ENCODE measurements around the gene LRRC25. TPM values are rescaled to one million over a fixed set of nuclear protein-coding genes. Genes with fewer than 3 reads are reported as not detected.

LRRC25 gene
- polyA plus RNA-seq, 2 of the 4 experiments (the other 2 are of a cell fraction), result not detected

- Histone ChIP-seq H3K4me1 (peaks cover 78% of the 10 kb centered on the region), H3K27ac (peak overlapping the region; percentile 99 to 100), H3K4me3 (no peak overlapping the region), H3K4me2 (peak overlapping the region; percentile 29; the same call in 2 of the 3 replicates), H3K9me3 (no peaks in the 10 kb centered on the region)
- TF ChIP-seq RNF2 (IDR thresholded peaks at IDR 0.05; ENCODE audit: borderline replicate concordance, low read depth) (no peak), ESRRA (IDR thresholded peaks at IDR 0.05; ENCODE audit: borderline replicate concordance, low read length) (no peak), MAFK (IDR thresholded peaks at IDR 0.05; ENCODE audit: partially characterized antibody) (no peak), ZC3H11A (IDR thresholded peaks at IDR 0.05) (no peak), CBX2 (IDR thresholded peaks at IDR 0.05; ENCODE audit: borderline replicate concordance, low read depth) (no peak), CHD2 (IDR thresholded peaks at IDR 0.05; ENCODE audit: low read length, partially characterized antibody) (no peak), RARB (CRISPR knock-in tag; IDR thresholded peaks at IDR 0.05) (no peak), RAD21 (conservative IDR thresholded peaks at IDR 0.05 in 1 of 2, IDR thresholded peaks at IDR 0.05 in 1 of 2) (no peak), HEYL (CRISPR knock-in tag; IDR thresholded peaks at IDR 0.05) (no peak), CBX8 (IDR thresholded peaks at IDR 0.05) (no peak), CHD4 (IDR thresholded peaks at IDR 0.05; ENCODE audit: borderline replicate concordance) (peak; percentile 37; the same call in 1 of the 2 replicates), ZSCAN20 (CRISPR knock-in tag; IDR thresholded peaks at IDR 0.05) (no peak), HOXA7 (CRISPR knock-in tag; IDR thresholded peaks at IDR 0.05) (no peak), EHMT2 (IDR thresholded peaks at IDR 0.05; ENCODE audit: low read depth) (no peak), HES2 (IDR thresholded peaks at IDR 0.05) (no peak), NFE2L2 (conservative IDR thresholded peaks at IDR 0.05; ENCODE audit: low read length) (no peak), RCOR1 (IDR thresholded peaks at IDR 0.05; ENCODE audit: low read depth, low read length) (no peak), MAZ (IDR thresholded peaks at IDR 0.05; ENCODE audit: borderline replicate concordance, low read depth, low read length) (no peak), CEBPB (IDR thresholded peaks at IDR 0.05) (peak in 1 of 2 experiments; percentile 30; a peak in 2 of 4 replicates), REST (IDR thresholded peaks at IDR 0.05) (no peak), TP53 (CRISPR knock-in tag; IDR thresholded peaks at IDR 0.05) (no peak), FOSB (CRISPR knock-in tag; IDR thresholded peaks at IDR 0.05) (no peak), ZNF302 (CRISPR knock-in tag; IDR thresholded peaks at IDR 0.05) (no peak), EHF (CRISPR knock-in tag; IDR thresholded peaks at IDR 0.05) (0 out of 2 replicates have a peak, but pooled peaks have one; percentile 58), EP300 (IDR thresholded peaks at IDR 0.05) (peak in 1 of 2 experiments; percentile 68; a peak in 3 of 5 replicates), TFCP2L1 (CRISPR knock-in tag; IDR thresholded peaks at IDR 0.05) (no peak), NR3C1 (IDR thresholded peaks at IDR 0.05) (no peak), PHF8 (IDR thresholded peaks at IDR 0.05; ENCODE audit: borderline replicate concordance, low read depth) (no peak), FOSL2 (IDR thresholded peaks at IDR 0.05) (no peak), FOSL2 (CRISPR knock-in tag; IDR thresholded peaks at IDR 0.05) (no peak), HOXB13 (CRISPR knock-in tag; IDR thresholded peaks at IDR 0.05; ENCODE audit: low read depth) (no peak), SREBF2 (IDR thresholded peaks at IDR 0.05) (no peak), POLR2A (IDR thresholded peaks at IDR 0.05; ENCODE audit: low read length) (no peak)
- TF ChIP-seq, protein P1, sequence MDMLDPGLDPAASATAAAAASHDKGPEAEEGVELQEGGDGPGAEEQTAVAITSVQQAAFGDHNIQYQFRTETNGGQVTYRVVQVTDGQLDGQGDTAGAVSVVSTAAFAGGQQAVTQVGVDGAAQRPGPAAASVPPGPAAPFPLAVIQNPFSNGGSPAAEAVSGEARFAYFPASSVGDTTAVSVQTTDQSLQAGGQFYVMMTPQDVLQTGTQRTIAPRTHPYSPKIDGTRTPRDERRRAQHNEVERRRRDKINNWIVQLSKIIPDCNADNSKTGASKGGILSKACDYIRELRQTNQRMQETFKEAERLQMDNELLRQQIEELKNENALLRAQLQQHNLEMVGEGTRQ (IDR thresholded peaks at IDR 0.05), result no peak
- TF ChIP-seq, protein P2, sequence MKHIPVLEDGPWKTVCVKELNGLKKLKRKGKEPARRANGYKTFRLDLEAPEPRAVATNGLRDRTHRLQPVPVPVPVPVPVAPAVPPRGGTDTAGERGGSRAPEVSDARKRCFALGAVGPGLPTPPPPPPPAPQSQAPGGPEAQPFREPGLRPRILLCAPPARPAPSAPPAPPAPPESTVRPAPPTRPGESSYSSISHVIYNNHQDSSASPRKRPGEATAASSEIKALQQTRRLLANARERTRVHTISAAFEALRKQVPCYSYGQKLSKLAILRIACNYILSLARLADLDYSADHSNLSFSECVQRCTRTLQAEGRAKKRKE (CRISPR knock-in tag; IDR thresholded peaks at IDR 0.05; ENCODE audit: low read depth), result no peak
- no peak for ATAC-seq
- no peak for FAIRE-seq
- CTCF ChIA-PET, result interaction anchor here (1.0 kb wide), 2 partner anchors 11 to 25 kb away, joined by 3 read pairs; no protein-coding TSS in a partner anchor
- POLR2A ChIA-PET, result interaction anchor here (1.5 kb wide), 1 partner anchor 9 kb away, joined by 6 read pairs; the partner anchor contains the start of gene GDF15
- DNase-seq (ENCODE audit: low read depth in 1 of 2, low spot score in 1 of 2), result peak in 1 of 2 experiments; percentile 79
- WGBS (ENCODE audit: missing lambda C conversion rate), result 35% methylated on average over 6 of the region's 6 CpGs
Measured at GRCh38 chr19:18377026-18377425, 20.4 kb downstream of the LRRC25 start.

Measured in A549 (cell line).